ENCODE results near the gene EMP3.

EMP3 gene

DNA sequence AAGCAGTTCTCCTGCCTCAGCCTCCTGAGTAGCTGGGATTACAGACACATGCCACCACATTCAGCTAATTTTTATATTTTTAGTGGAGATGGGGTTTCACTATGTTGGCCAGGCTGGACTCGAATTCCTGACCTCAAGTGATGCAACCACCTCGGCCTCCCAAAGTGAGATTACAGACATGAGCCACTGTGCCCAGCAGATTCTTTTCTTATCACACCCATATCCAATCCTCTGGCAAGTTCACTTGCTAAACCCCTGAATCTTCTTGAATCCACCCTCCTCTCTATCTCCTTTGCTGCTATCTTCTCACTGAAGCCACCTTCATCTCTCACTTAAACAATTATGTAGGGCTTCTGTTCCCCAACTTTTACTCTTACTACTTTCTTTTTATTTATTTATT is 20.8 kb downstream of the EMP3 start:
- Histone ChIP-seq H3K27ac (ENCODE audit: low read depth in 2 of 2, low read length in 2 of 2) (no peak overlapping the region), H3K4me1 (ENCODE audit: control insufficient read depth in 2 of 2, insufficient read depth in 2 of 2, low read length in 2 of 2) (no peaks in the 10 kb centered on the region), H3K27me3 (ENCODE audit: control insufficient read depth in 2 of 2, insufficient read depth in 2 of 2, low read length in 2 of 2) (no peaks in the 10 kb centered on the region), H3K4me3 (ENCODE audit: low read length in 2 of 2) (no peak overlapping the region), H3K36me3 (ENCODE audit: control insufficient read depth in 2 of 2, insufficient read depth in 2 of 2, low read length in 2 of 2) (no peaks in the 10 kb centered on the region), H3K9me3 (ENCODE audit: control insufficient read depth in 2 of 2, low read length in 2 of 2) (no peaks in the 10 kb centered on the region), H3K9ac (ENCODE audit: low read depth in 1 of 2, low read length in 2 of 2) (no peak overlapping the region)

DNA sequence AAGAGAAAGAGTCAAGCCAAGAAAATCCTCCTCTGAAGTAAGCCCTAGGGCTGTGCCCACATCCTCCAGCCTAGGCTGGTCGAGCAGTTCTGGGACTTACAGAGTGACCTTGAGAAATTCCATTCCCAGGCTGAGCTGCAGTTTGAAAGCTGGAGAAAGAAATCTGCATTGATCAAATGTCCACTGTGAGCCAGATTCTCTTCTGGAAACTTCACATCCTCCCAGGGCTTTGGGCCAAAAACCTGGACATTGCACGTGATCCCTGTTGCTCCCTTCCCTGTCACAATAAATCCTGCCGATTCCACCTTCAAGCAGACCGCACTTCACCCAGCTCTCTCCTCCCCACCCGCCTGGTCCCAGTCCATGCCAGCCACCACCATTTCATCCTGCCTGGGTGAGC is 22.7 kb downstream of the EMP3 start:
- Histone ChIP-seq H3K9me3 (ENCODE audit: control insufficient read depth in 2 of 2, low read length in 2 of 2) (no peaks in the 10 kb centered on the region), H3K27ac (ENCODE audit: low read depth in 2 of 2, low read length in 2 of 2) (no peak overlapping the region), H3K9ac (ENCODE audit: low read depth in 1 of 2, low read length in 2 of 2) (no peak overlapping the region), H3K27me3 (ENCODE audit: control insufficient read depth in 2 of 2, insufficient read depth in 2 of 2, low read length in 2 of 2) (no peaks in the 10 kb centered on the region), H3K4me1 (ENCODE audit: control insufficient read depth in 2 of 2, insufficient read depth in 2 of 2, low read length in 2 of 2) (no peaks in the 10 kb centered on the region), H3K36me3 (ENCODE audit: control insufficient read depth in 2 of 2, insufficient read depth in 2 of 2, low read length in 2 of 2) (no peaks in the 10 kb centered on the region), H3K4me3 (ENCODE audit: low read length in 2 of 2) (no peak overlapping the region)

DNA sequence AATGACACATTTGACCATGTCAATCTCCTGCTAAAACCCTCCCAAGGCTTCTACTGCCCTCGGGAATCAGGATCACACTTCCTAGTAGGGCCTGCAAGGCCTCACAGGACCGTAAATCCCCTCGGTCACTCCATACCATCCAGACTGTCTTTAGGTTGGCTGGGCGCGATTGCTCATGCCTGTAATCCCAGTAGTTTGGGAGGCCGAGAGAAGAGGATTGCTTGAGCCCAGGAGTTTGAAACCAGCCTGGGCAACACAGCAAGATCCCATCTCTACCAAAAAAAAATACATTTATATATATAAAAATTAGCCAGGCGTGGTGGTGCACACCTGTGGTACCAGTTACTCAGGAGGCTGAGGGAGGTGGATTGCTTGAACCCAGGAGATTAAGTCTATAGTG is 23.4 kb downstream of the EMP3 start:
- no peaks in the 10 kb centered on the region for H3K9me3 ChIP-seq (ENCODE audit: control insufficient read depth in 2 of 2, low read length in 2 of 2)
- no peaks in the 10 kb centered on the region for H3K36me3 ChIP-seq (ENCODE audit: control insufficient read depth in 2 of 2, insufficient read depth in 2 of 2, low read length in 2 of 2)
- H3K9ac ChIP-seq (ENCODE audit: low read depth in 1 of 2, low read length in 2 of 2): no peak overlapping the region
- no peak overlapping the region for H3K4me3 ChIP-seq (ENCODE audit: low read length in 2 of 2)
- H3K27me3 ChIP-seq (ENCODE audit: control insufficient read depth in 2 of 2, insufficient read depth in 2 of 2, low read length in 2 of 2): no peaks in the 10 kb centered on the region
- H3K4me1 ChIP-seq (ENCODE audit: control insufficient read depth in 2 of 2, insufficient read depth in 2 of 2, low read length in 2 of 2): no peaks in the 10 kb centered on the region
- H3K27ac ChIP-seq (ENCODE audit: low read depth in 2 of 2, low read length in 2 of 2): no peak overlapping the region

DNA sequence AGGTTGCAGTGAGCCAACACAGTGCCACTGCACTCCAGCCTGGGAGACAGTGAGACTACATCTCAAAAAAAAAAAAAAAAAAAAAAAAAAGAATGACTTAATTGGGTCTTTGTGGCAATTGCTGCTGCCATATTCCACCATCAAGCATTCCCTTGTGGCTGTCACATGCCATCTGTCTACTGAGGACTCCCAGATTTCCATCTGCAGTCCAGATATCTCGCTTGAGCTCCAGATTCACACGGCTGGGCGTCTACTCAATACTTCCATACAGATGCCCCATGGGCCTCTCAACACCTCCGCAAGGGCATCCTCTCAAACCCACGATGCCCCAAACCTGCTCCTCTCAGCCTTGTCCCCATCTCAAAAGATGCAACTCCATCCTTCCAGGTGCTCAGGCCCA is 25.5 kb downstream of the EMP3 start:
- no peak overlapping the region for H3K27ac ChIP-seq (ENCODE audit: low read depth in 2 of 2, low read length in 2 of 2)
- no peaks in the 10 kb centered on the region for H3K36me3 ChIP-seq (ENCODE audit: control insufficient read depth in 2 of 2, insufficient read depth in 2 of 2, low read length in 2 of 2)
- H3K9me3 ChIP-seq (ENCODE audit: control insufficient read depth in 2 of 2, low read length in 2 of 2): no peaks in the 10 kb centered on the region
- no peak overlapping the region for H3K9ac ChIP-seq (ENCODE audit: low read depth in 1 of 2, low read length in 2 of 2)
- H3K4me3 ChIP-seq (ENCODE audit: low read length in 2 of 2): no peak overlapping the region
- H3K4me1 ChIP-seq (ENCODE audit: control insufficient read depth in 2 of 2, insufficient read depth in 2 of 2, low read length in 2 of 2): no peaks in the 10 kb centered on the region
- H3K27me3 ChIP-seq (ENCODE audit: control insufficient read depth in 2 of 2, insufficient read depth in 2 of 2, low read length in 2 of 2): no peaks in the 10 kb centered on the region

DNA sequence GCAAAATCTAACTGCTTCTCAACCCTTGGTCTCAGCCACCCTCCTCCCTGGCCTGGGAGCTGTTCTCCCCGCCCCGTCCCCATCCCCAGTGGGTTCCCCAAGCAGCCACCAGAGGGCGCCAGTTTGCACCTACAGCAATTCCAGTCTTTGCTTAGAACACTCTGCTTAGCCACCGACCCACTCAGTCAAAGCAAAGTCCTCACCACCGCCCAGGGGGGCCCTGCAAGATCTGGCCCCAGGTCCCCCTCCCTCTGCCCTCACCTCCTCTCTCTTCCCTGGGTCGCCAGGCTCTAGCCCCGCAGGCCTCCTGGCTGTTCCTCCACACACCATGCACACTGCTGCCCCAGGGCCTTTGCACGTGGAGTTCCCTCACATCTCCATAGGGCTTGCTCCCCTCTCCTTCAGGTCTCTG is 26.0 kb downstream of the EMP3 start:
- Histone ChIP-seq H3K9me3 (ENCODE audit: control insufficient read depth in 2 of 2, low read length in 2 of 2) (no peaks in the 10 kb centered on the region), H3K27me3 (ENCODE audit: control insufficient read depth in 2 of 2, insufficient read depth in 2 of 2, low read length in 2 of 2) (no peaks in the 10 kb centered on the region), H3K4me1 (ENCODE audit: control insufficient read depth in 2 of 2, insufficient read depth in 2 of 2, low read length in 2 of 2) (no peaks in the 10 kb centered on the region), H3K4me3 (ENCODE audit: low read length in 2 of 2) (no peak overlapping the region), H3K36me3 (ENCODE audit: control insufficient read depth in 2 of 2, insufficient read depth in 2 of 2, low read length in 2 of 2) (no peaks in the 10 kb centered on the region), H3K27ac (ENCODE audit: low read depth in 2 of 2, low read length in 2 of 2) (no peak overlapping the region), H3K9ac (ENCODE audit: low read depth in 1 of 2, low read length in 2 of 2) (no peak overlapping the region)

DNA sequence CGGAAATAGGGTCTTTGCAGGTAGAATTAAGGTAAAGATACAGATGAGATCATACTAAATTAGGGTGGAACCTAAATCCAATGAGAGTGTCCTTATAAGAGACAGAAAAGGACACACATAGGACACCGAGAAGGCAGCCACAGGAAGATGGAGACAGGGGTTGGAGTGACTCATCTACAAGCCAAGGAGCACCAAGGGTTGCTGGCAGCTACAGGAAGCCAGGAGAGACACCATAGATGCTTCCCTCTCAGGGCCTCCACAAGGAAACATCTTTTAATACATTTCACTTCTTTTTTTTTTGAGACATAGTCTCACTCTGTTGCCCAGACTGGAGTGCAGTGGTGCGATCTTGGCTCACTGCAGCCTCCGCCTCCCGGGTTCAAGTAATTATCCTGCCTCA is 28.3 kb downstream of the EMP3 start:
- no peaks in the 10 kb centered on the region for H3K4me1 ChIP-seq (ENCODE audit: control insufficient read depth in 2 of 2, insufficient read depth in 2 of 2, low read length in 2 of 2)
- no peak overlapping the region for H3K27ac ChIP-seq (ENCODE audit: low read depth in 2 of 2, low read length in 2 of 2)
- no peaks in the 10 kb centered on the region for H3K36me3 ChIP-seq (ENCODE audit: control insufficient read depth in 2 of 2, insufficient read depth in 2 of 2, low read length in 2 of 2)
- H3K4me3 ChIP-seq (ENCODE audit: low read length in 2 of 2): no peak overlapping the region
- no peaks in the 10 kb centered on the region for H3K27me3 ChIP-seq (ENCODE audit: control insufficient read depth in 2 of 2, insufficient read depth in 2 of 2, low read length in 2 of 2)
- no peaks in the 10 kb centered on the region for H3K9me3 ChIP-seq (ENCODE audit: control insufficient read depth in 2 of 2, low read length in 2 of 2)
- H3K9ac ChIP-seq (ENCODE audit: low read depth in 1 of 2, low read length in 2 of 2): no peak overlapping the region

DNA sequence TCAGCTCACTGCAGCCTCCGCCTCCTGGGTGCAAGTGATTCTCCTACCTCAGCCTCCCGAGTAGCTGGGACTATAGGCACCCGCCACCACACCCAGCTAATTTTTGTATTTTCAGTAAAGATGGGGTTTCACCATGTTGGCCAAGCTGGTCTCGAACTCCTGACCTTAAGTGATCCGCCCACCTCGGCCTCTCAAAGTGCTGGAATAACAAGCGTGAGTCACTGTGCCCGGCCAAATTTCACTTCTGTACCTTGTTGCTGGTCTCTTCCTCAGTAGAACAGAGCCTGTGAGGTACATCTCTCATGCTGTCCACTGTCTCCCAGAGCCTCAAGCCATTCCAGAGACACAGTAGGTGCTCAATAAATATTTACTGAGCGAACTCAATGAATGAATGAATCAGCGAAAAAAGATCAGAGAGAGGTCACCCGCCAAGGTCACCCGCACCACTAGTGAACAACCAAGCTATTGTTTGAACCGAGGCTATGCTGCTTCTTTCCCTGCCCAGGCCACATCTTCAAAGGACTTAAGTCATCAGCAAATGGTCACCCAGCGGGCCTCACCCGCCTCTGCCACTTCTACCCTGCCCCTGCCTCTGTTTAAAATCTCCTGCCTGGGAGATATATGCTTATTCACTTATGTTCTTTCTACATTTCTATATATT is 29.1 kb downstream of the EMP3 start:
- no peaks in the 10 kb centered on the region for H3K36me3 ChIP-seq (ENCODE audit: control insufficient read depth in 2 of 2, insufficient read depth in 2 of 2, low read length in 2 of 2)
- H3K9ac ChIP-seq (ENCODE audit: low read depth in 1 of 2, low read length in 2 of 2): no peak overlapping the region
- no peak overlapping the region for H3K4me3 ChIP-seq (ENCODE audit: low read length in 2 of 2)
- no peak overlapping the region for H3K27ac ChIP-seq (ENCODE audit: low read depth in 2 of 2, low read length in 2 of 2)
- no peaks in the 10 kb centered on the region for H3K9me3 ChIP-seq (ENCODE audit: control insufficient read depth in 2 of 2, low read length in 2 of 2)
- no peaks in the 10 kb centered on the region for H3K27me3 ChIP-seq (ENCODE audit: control insufficient read depth in 2 of 2, insufficient read depth in 2 of 2, low read length in 2 of 2)
- H3K4me1 ChIP-seq (ENCODE audit: control insufficient read depth in 2 of 2, insufficient read depth in 2 of 2, low read length in 2 of 2): no peaks in the 10 kb centered on the region

DNA sequence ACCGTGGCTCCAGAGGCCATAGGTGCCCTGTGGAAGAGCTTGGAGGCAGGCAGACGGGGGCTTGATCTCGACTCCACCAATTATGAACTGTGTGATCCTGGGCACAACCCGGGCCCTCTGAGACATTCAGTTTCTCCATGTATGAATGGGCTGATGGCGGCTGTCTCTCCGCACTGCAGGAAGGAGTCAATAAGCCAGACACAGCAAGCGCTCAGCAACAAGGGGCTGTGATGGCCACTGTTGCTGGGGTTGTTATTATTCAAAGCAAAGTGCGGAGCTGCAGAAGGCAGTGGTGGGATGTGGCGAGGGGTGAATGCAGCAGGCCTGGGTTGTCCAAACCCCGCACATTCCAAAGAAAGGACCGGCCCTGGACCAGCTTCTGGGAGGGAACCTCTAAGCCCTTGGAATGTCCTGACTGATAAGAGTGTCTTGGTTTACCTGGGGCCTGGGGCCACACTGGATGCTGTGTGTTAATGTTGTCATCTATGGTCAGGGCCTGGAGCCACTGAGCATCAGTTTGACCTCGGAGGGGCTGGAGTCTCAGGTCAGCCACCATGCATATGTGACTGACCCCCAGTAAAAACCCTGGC is 30.1 kb downstream of the EMP3 start:
- no peaks in the 10 kb centered on the region for H3K4me1 ChIP-seq (ENCODE audit: control insufficient read depth in 2 of 2, insufficient read depth in 2 of 2, low read length in 2 of 2)
- no peaks in the 10 kb centered on the region for H3K27me3 ChIP-seq (ENCODE audit: control insufficient read depth in 2 of 2, insufficient read depth in 2 of 2, low read length in 2 of 2)
- H3K4me3 ChIP-seq (ENCODE audit: low read length in 2 of 2): no peak overlapping the region
- H3K36me3 ChIP-seq (ENCODE audit: control insufficient read depth in 2 of 2, insufficient read depth in 2 of 2, low read length in 2 of 2): no peaks in the 10 kb centered on the region
- no peaks in the 10 kb centered on the region for H3K9me3 ChIP-seq (ENCODE audit: control insufficient read depth in 2 of 2, low read length in 2 of 2)
- H3K9ac ChIP-seq (ENCODE audit: low read depth in 1 of 2, low read length in 2 of 2): no peak overlapping the region
- H3K27ac ChIP-seq (ENCODE audit: low read depth in 2 of 2, low read length in 2 of 2): no peak overlapping the region

DNA sequence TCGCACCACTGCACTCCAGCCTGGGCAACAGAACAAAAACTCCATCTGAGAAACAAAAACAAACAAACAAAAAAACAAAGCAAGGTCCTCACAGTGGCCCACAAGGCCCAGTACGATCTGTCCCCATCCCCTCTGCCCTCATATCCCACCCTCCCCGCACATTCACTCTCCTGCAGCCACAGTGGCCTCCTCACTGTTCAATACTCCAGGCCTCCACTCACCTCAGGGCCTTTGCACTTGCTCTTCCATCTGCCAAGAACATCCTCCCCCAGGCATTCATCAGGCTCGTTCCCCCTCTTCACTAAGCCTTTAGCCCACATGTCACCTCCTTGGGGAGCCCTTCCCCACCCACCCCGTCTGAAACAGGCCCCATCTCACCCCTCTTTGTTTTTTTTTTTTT is 33.8 kb downstream of the EMP3 start:
- Histone ChIP-seq H3K4me3 (ENCODE audit: low read length in 2 of 2) (no peak overlapping the region), H3K27ac (ENCODE audit: low read depth in 2 of 2, low read length in 2 of 2) (no peak overlapping the region), H3K36me3 (ENCODE audit: control insufficient read depth in 2 of 2, insufficient read depth in 2 of 2, low read length in 2 of 2) (no peaks in the 10 kb centered on the region), H3K4me1 (ENCODE audit: control insufficient read depth in 2 of 2, insufficient read depth in 2 of 2, low read length in 2 of 2) (peaks cover 5 to 6% of the 10 kb centered on the region in 2 donors), H3K9ac (ENCODE audit: low read depth in 1 of 2, low read length in 2 of 2) (no peak overlapping the region), H3K9me3 (ENCODE audit: control insufficient read depth in 2 of 2, low read length in 2 of 2) (no peaks in the 10 kb centered on the region), H3K27me3 (ENCODE audit: control insufficient read depth in 2 of 2, insufficient read depth in 2 of 2, low read length in 2 of 2) (no peaks in the 10 kb centered on the region)

DNA sequence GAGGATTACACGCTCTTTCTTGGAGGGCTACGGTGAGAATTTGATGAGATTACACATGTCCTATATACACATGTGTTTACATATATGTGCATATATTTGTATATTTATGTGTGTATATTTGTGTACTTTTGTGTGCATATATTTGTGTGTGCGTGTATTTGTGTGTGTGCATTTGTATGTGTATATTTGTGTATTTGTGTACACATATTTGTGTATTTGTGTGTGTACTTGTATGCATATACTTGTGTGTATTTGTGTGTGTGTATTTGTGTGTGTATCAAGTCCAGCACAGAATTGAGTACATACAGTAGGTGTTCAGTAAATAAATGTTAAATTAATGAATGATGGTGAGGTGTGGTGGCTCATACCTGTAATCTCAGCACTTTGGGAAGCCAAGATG is 36.6 kb downstream of the EMP3 start:
- H3K9ac ChIP-seq (ENCODE audit: low read depth in 1 of 2, low read length in 2 of 2): no peak overlapping the region
- H3K4me1 ChIP-seq (ENCODE audit: control insufficient read depth in 2 of 2, insufficient read depth in 2 of 2, low read length in 2 of 2): peaks cover 12% of the 10 kb centered on the region in 2 donors
- H3K27ac ChIP-seq (ENCODE audit: low read depth in 2 of 2, low read length in 2 of 2): no peak overlapping the region
- no peaks in the 10 kb centered on the region for H3K36me3 ChIP-seq (ENCODE audit: control insufficient read depth in 2 of 2, insufficient read depth in 2 of 2, low read length in 2 of 2)
- no peak overlapping the region for H3K4me3 ChIP-seq (ENCODE audit: low read length in 2 of 2)
- no peaks in the 10 kb centered on the region for H3K27me3 ChIP-seq (ENCODE audit: control insufficient read depth in 2 of 2, insufficient read depth in 2 of 2, low read length in 2 of 2)
- no peaks in the 10 kb centered on the region for H3K9me3 ChIP-seq (ENCODE audit: control insufficient read depth in 2 of 2, low read length in 2 of 2)
